ENCODE measurements around the gene RPS5. TPM values are rescaled to one million over a fixed set of nuclear protein-coding genes. Genes with fewer than 3 reads are reported as not detected.

The RPS5 gene
- total RNA-seq, 1 experiment from 2014 or later, result 1,436 TPM

DNA sequence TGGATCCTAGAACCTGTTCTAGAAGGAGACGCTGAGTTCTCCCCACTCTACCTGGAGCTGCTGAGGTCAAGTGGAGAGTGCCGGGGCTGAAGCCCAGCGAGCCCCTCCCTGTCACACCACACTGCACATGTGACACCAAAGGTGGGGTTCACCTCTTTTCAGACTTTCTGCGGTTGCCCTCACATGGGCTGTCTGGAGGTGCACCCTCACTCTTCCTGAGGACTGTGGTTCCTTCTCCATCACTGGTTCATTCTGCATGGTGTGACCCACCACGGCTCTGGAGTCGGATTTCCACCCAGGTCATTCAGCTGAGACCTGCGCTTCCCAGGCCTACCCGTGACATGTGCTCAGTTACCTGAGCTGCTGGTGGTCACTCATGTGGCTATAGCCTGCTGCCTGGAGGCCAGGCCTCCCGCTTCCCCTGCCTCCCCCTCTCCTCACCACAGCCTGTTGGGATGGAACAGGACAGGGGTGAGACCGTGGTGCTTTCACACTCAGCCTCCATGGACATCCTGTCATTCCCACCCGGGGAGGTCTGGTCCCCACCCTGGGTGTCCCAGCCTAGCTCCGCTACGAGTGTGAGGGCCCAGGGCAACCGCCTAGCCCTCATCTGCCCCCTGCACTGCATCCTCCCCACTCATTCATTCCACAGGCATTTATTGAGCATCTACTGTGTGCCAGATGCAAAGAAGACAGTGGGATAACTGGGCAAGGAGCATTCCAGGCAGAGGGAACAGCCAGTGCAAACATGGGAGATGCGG, 33.2 kb upstream of the RPS5 start:
- no peaks in the 10 kb centered on the region for H3K9me3 Mint-ChIP-seq (ENCODE audit: unreplicated experiment)
- TF ChIP-seq CTCF (IDR thresholded peaks at IDR 0.05; ENCODE audit: insufficient read depth in 1 of 2, low read depth in 1 of 2, low read length in 1 of 2, severe bottlenecking in 1 of 2, unreplicated experiment in 1 of 2), result no peak
- intact Hi-C loops (cut with micrococcal nuclease; ENCODE audit: unreplicated experiment), result no loop called here
- Histone ChIP-seq H3K27me3 (replicated peaks; ENCODE audit: control insufficient read depth, insufficient read depth, low read length) (no peaks in the 10 kb centered on the region), H3K4me1 (no peaks in the 10 kb centered on the region), H3K36me3 (ENCODE audit: control insufficient read depth, insufficient read depth, low read length) (no peaks in the 10 kb centered on the region), H3K9me3 (no peaks in the 10 kb centered on the region), H3K4me3 (ENCODE audit: low read depth, low read length) (no peak overlapping the region)
- H3K4me3 Mint-ChIP-seq (ENCODE audit: unreplicated experiment), result no peak overlapping the region
- no peak for DNase-seq
- BruUV-seq (replicated peaks), result no TSS peak
- no peak overlapping the region for H3K27ac Mint-ChIP-seq (ENCODE audit: unreplicated experiment)
- peaks cover 4% of the 10 kb centered on the region for H3K27me3 Mint-ChIP-seq (ENCODE audit: insufficient read depth, unreplicated experiment)
- CTCF ChIA-PET, result no interaction called here
- no peaks in the 10 kb centered on the region for H3K36me3 Mint-ChIP-seq (ENCODE audit: insufficient read depth, unreplicated experiment)
- H3K4me1 Mint-ChIP-seq (ENCODE audit: low read depth, unreplicated experiment), result no peaks in the 10 kb centered on the region
- POLR2A ChIA-PET, result interaction anchor here (1.2 kb wide), 1 partner anchor 55 kb away, joined by 3 read pairs; the partner anchor contains the start of gene ZNF584

GRCh38 chr19:58354478-58355030, 32.5 kb upstream of the RPS5 start:
- Histone ChIP-seq H3K4me3 (ENCODE audit: low read depth, low read length) (no peak overlapping the region), H3K36me3 (ENCODE audit: control insufficient read depth, insufficient read depth, low read length) (no peaks in the 10 kb centered on the region), H3K4me1 (no peaks in the 10 kb centered on the region), H3K27me3 (replicated peaks; ENCODE audit: control insufficient read depth, insufficient read depth, low read length) (no peaks in the 10 kb centered on the region), H3K9me3 (no peaks in the 10 kb centered on the region)
- no peaks in the 10 kb centered on the region for H3K4me1 Mint-ChIP-seq (ENCODE audit: low read depth, unreplicated experiment)
- DNase-seq, result no peak
- H3K27ac Mint-ChIP-seq (ENCODE audit: unreplicated experiment), result no peak overlapping the region
- peaks cover 2% of the 10 kb centered on the region for H3K27me3 Mint-ChIP-seq (ENCODE audit: insufficient read depth, unreplicated experiment)
- no TSS peak for BruUV-seq (replicated peaks)
- no peaks in the 10 kb centered on the region for H3K36me3 Mint-ChIP-seq (ENCODE audit: insufficient read depth, unreplicated experiment)
- intact Hi-C loops (cut with micrococcal nuclease; ENCODE audit: unreplicated experiment), result no loop called here
- no peak overlapping the region for H3K4me3 Mint-ChIP-seq (ENCODE audit: unreplicated experiment)
- no peaks in the 10 kb centered on the region for H3K9me3 Mint-ChIP-seq (ENCODE audit: unreplicated experiment)
- POLR2A ChIA-PET, result interaction anchor here (1.2 kb wide), 1 partner anchor 54 kb away, joined by 3 read pairs; the partner anchor contains the start of gene ZNF584
- CTCF ChIA-PET, result no interaction called here
- TF ChIP-seq CTCF (IDR thresholded peaks at IDR 0.05; ENCODE audit: insufficient read depth in 1 of 2, low read depth in 1 of 2, low read length in 1 of 2, severe bottlenecking in 1 of 2, unreplicated experiment in 1 of 2), result no peak

DNA sequence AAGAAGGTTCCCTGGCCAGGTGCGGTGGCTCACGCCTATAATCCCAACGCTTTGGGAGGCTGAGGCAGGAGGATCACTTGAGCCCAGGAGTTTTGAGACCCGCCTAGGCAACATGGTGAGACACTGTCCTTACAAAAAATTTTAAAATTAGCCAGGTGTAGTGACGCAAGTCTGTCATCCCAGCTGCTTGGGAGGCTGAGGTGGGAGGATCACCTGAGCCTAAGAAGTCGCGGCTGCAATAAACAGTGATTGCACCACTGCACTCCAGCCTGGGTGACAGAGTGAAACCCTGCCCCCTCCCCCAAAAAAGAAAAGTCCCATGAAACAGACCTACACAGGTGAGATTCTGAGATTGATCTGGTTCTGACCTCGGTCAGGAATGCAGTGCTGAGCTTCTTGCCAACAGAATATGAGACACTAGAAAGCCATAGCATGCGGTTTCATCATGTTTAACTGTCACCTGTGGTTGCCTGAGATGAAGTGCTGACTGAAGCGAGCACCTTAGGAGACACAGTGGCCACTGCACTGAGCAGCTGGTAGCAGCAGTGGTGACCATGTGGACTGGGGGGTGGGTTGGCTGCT, 31.8 kb upstream of the RPS5 start:
- H3K36me3 ChIP-seq (ENCODE audit: control insufficient read depth, insufficient read depth, low read length), result no peaks in the 10 kb centered on the region
- H3K27ac Mint-ChIP-seq (ENCODE audit: unreplicated experiment), result no peak overlapping the region
- no peak overlapping the region for H3K4me3 Mint-ChIP-seq (ENCODE audit: unreplicated experiment)
- H3K4me1 Mint-ChIP-seq (ENCODE audit: low read depth, unreplicated experiment), result no peaks in the 10 kb centered on the region
- no TSS peak for BruUV-seq (replicated peaks)
- H3K4me1 ChIP-seq, result no peaks in the 10 kb centered on the region
- CTCF ChIA-PET, result no interaction called here
- no peaks in the 10 kb centered on the region for H3K36me3 Mint-ChIP-seq (ENCODE audit: insufficient read depth, unreplicated experiment)
- H3K4me3 ChIP-seq (ENCODE audit: low read depth, low read length), result no peak overlapping the region
- no peaks in the 10 kb centered on the region for H3K9me3 ChIP-seq
- no peak for TF ChIP-seq CTCF (IDR thresholded peaks at IDR 0.05; ENCODE audit: insufficient read depth in 1 of 2, low read depth in 1 of 2, low read length in 1 of 2, severe bottlenecking in 1 of 2, unreplicated experiment in 1 of 2)
- no peaks in the 10 kb centered on the region for H3K9me3 Mint-ChIP-seq (ENCODE audit: unreplicated experiment)
- POLR2A ChIA-PET, result interaction anchor here (1.2 kb wide), 1 partner anchor 53 kb away, joined by 3 read pairs; the partner anchor contains the start of gene ZNF584
- no peak for DNase-seq
- no peaks in the 10 kb centered on the region for H3K27me3 ChIP-seq (replicated peaks; ENCODE audit: control insufficient read depth, insufficient read depth, low read length)
- H3K27me3 Mint-ChIP-seq (ENCODE audit: insufficient read depth, unreplicated experiment), result no peaks in the 10 kb centered on the region
- intact Hi-C loops (cut with micrococcal nuclease; ENCODE audit: unreplicated experiment), result no loop called here

Measured in Caco-2 (cell line).